Activated CD4-positive, alpha-beta T cell treated with anti-CD3 and anti-CD28 coated beads, Interleukin-2, amount 50 U/mL, for 16 hours (primary cell): ENCODE data around the gene HMX2.
A peak's percentile ranks its signal among the peaks of the same experiment; 100 is the strongest.
"Not testable (repeated sequence)": the region's sequence is repeated elsewhere in the genome, so short reads cannot be mapped to it uniquely, and the experiment has no call there.

Experiments used
- DNase-seq: peaks from one replicate; pipeline ENCODE4 v3.0.0-alpha.2; 2020

Gene HMX2

DNA sequence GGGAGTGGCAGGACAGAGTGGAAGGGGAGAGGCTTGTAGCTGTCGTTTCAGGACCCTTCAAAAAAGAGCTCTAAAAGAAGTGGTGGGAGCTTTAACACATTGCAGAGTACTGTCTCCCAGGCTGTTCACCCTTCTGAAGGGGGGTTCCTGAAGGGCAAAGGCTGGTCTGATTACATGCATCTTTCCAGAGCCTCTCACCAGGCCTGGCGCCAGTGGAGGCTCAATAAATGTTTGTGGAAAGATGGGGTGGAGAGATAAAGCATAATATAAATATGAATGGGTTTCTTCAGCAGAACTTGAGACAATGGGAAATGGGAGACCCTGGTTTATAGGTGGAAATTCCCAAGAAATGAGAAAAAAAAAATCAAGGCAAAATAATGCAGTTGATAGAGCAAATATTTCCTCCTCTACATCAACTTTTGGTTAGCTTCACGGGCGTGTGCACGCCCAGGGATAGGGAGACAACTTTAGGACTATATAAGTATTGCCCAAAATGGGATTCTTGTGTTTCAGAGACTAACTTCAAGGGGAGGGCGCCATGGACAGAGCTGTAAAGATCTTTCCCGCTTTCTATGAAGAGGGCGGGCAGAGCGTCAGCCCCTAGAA lies 5.7 kb downstream of the HMX2 start:
- DNase-seq = no peak

GRCh38 chr10:123154092-123154710 lies 6.3 kb downstream of the HMX2 start, which contains the start of gene BUB3:
TSS of gene BUB3 (plus strand) at chr10:123154402. CDS start at chr10:123154918, 516 bp downstream.
- DNase-seq = peak; percentile 99

- peak; percentile 66 for DNase-seq
Measured at GRCh38 chr10:123154711-123155505, 7.0 kb downstream of the HMX2 start.

- no peak for DNase-seq
Measured at GRCh38 chr10:123156078-123156477, 8.1 kb downstream of the HMX2 start.

DNA sequence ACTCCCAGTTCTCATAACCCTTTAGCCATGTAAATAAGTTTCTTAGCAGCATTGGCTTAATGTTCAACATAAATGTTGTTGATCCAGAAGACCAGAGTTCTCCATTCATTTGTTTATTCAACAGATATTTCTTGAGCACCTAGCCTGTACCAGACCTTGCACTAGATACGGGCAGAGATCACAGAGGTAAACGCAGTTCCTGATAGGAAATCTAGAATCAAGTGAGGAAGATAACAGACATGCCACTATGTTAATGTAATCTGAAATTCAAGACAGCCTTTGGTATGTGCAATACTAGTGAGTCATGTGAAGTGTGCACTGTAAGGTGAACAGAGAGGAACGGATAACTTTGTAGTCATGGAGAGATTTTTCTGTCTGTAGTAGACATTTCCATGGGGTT lies 9.3 kb downstream of the HMX2 start:
- no peak for DNase-seq

DNA sequence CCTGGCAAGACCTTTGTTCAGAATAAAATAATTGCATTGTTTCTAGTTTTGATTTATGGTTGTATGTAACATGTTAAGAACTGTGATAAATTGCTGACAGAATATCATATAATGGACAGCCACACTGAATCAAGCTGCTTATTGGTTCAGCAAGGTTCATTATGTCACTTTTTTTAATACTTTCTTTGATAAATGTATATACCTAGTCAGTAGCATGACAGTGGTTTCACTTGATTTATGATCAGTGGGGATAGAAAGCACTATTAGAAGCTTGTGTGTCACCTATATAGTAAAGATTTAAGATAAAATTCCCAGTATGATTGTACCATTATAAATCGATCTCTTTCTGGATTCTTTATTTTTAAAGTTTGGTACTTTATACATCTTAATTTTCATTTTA lies 10.7 kb downstream of the HMX2 start:
- DNase-seq = no peak

DNA sequence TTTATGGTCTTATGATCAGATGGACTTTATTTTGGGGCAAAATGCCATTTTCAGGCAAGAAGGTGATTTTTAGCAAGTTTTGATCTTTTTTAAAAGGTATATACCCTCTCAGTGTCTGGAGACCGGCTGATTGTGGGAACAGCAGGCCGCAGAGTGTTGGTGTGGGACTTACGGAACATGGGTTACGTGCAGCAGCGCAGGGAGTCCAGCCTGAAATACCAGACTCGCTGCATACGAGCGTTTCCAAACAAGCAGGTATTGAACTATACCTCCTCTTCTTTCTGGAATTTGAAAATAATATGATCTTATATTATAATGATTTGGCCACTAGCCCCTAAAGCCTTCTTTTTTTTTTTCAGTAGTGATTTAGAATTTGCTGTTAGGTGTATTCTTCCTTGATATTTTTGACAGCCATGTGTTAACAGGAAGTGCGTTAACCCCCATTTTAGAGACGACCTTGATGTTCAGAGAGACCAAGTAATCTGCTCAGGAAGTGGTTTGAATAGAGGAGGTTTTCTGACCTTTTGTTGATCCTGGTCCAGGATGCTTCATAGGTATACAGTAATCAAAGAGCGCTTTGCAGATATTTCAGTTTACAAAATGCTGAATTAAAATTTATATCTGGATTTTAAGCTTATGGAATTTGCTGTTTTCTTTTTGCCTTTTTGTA lies 12.5 kb downstream of the HMX2 start:
- DNase-seq = peak; percentile 56

- DNase-seq = no peak
Measured at GRCh38 chr10:123164319-123164718, 16.4 kb downstream of the HMX2 start.

GRCh38 chr10:123165445-123166072 lies 17.6 kb downstream of the HMX2 start:
- DNase-seq = no peak

GRCh38 chr10:123166618-123167017 lies 18.7 kb downstream of the HMX2 start:
- DNase-seq = no peak

GRCh38 chr10:123170961-123171360 lies 23.0 kb downstream of the HMX2 start:
- no peak for DNase-seq

DNA sequence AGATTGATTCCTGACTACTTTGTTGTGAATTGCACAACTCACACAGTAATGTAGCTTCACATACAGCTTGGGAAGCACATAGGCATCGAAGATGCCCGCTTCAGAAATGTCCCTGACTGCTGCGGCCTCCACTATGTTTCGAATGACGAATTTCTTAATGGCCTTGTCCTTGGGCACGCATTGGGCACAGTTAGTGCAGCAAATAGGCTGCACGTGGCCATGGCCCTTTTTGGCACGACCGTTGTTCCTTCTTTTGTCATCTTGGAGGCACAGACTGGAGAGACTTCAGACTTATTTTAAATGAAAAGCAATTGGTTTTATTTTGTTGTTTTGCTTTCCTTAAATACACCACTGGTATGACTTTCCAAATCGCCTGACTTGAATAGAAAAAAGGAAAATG lies 23.7 kb downstream of the HMX2 start:
- DNase-seq = not testable (repeated sequence)

DNA sequence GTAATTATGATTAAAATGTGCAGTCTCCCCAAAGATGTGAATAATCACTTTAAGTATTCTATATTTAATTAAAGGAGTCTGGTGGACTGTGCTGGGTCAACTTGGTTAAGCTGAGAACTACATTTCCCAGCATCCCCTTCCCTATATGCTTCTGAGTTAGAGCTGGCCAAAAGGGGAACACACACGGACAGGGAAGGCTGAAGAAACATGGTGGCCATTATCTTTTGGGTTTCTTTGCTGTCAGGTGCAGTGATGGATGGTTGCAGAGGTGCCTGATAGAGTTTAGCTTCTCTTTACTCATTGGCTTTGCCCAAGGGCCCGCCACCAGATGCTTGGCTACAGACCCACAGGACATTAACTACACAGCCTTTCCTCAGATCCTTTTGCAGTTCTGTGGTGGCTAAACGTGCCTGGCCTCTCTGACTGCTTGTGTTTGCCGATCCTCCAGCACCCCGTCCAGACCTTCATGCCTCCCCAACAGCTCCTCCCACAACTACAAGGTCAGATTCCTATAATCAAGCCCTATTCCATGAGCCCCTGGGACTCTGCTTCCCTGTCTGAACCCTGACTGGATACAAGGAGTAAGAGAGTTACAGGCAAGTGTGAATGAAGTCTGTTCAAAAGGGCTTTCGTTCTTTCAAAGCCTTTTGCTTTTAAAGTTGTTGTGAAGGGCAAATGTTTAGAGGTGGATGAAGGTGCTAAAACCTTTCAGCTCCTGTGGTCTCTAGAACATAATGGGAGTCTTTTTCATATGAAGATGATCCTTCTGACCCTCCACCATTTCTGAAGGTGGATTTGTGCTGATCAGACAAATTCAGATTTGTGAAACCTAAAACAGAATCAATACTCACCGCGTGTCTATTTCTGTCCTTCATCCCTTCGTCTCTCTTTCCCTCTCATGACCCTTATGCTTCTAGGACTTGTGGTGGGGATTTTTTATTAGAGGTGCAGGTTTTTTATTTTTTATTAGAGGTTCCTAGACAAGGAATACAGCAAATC lies 27.8 kb downstream of the HMX2 start:
- no peak for DNase-seq

- not testable (repeated sequence) for DNase-seq
Measured at GRCh38 chr10:123178390-123178789, 30.5 kb downstream of the HMX2 start.

DNA sequence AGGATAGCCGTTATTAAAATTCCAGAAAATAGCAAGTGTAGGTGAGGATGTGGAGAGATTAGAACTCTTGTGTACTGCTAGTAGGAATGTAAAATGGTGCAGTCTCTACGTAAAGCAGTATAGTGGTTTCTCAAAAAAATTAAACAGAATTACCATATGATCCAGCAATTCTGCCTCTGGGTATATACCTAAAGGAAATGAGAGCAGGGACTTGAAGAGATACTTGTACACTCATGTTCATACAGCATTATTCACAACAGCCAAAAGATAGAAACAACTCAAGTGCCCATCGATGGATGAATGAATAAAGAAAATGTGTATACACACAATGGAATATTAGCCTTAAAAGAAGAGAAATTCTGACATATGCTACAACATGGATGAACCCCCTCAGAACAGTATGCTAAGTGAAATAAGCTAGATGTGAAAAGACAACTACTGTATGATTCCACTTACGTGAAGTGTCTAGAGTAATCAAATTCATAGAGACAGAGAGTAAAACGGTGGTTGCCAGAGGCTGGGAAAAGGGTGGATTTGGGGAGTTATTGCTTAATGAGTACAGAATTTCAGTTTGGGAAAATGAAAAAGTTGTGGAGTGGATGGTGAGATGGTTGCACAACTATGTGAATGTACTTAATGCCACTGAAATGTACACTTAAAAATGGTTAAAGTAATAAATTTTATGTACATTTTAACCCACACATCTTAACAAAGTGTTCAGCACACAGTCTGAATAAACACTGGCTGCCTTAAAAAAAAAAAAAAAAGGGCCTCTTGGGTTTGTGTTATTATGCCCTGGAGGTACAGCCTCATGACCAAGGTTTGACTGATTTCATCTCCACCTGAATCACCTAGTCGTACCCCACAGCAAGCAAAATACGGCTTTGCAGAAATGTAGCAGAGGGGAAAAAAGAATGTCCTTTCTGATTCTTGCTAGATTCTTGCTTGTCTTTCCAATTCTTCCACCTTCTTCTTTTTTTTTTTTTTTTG lies 32.5 kb downstream of the HMX2 start:
- no peak for DNase-seq

DNA sequence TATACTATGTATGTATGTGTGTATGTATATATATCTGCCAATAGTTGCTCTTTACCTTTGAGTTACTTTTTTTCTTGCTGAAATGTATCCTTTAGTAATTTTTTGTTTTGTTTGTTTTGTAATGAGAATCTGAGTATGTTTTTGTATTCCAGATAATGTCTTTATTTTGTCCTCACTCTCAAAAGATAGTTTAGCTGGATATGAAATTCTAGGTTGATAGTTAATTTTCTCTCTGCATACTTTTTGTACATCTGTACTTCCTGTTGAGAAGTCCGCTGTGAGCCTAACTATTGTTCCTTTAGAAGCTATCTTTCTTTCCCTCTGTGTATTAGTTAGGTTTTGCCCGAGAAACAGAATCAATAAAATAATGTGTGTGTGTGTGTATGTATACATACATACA lies 35.8 kb downstream of the HMX2 start:
- DNase-seq = no peak

- DNase-seq = no peak
Measured at GRCh38 chr10:123187781-123188180, 39.8 kb downstream of the HMX2 start.

GRCh38 chr10:123191886-123192285 lies 44.0 kb downstream of the HMX2 start:
- no peak for DNase-seq

DNA sequence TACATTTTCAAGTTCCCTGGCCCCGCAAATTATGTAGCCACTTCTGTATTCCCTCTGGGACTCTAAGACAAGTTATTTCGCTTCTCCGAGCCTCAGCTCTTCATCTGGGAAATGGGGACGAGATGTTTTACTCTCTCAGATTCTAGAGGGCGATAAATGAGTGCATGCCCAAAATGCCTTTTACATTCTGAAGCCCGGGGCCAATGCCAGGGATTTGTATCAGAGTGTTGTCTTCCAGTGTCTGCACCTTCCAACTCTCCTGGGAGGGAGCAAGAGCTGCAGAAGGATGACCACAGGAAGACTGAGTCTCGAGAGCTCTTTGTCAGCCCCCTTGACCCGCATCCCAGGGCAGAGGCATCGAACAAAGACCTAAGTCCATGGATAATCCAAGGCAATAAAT lies 46.1 kb downstream of the HMX2 start:
- no peak for DNase-seq
